OCI-LY7 (cell line): Measurements from ENCODE around the gene VASP.

Experiments
- EZH2phosphoT487 ChIP-seq: fragments of 200-600 bp; sonication (generic); IDR thresholded peaks from 2 replicates; pipeline ENCODE4 v1.6.1; 2018; ENCODE audit warnings: low read depth, borderline replicate concordance, mild to moderate bottlenecking, mixed run types, antibody characterized with exemption, low read length, moderate library complexity, mixed read lengths
- TF ChIP-seq, protein P1 (sequence below): fragments of 200-600 bp; sonication (generic); conservative IDR thresholded peaks from 2 replicates; pipeline ENCODE4 v1.5.1; 2014; ENCODE audit warnings: mild to moderate bottlenecking, antibody characterized with exemption, low read length, moderate library complexity, mixed read lengths

GRCh38 chr19:45574526-45574925, 67.2 kb downstream of the VASP start:
- TF ChIP-seq, protein P1, sequence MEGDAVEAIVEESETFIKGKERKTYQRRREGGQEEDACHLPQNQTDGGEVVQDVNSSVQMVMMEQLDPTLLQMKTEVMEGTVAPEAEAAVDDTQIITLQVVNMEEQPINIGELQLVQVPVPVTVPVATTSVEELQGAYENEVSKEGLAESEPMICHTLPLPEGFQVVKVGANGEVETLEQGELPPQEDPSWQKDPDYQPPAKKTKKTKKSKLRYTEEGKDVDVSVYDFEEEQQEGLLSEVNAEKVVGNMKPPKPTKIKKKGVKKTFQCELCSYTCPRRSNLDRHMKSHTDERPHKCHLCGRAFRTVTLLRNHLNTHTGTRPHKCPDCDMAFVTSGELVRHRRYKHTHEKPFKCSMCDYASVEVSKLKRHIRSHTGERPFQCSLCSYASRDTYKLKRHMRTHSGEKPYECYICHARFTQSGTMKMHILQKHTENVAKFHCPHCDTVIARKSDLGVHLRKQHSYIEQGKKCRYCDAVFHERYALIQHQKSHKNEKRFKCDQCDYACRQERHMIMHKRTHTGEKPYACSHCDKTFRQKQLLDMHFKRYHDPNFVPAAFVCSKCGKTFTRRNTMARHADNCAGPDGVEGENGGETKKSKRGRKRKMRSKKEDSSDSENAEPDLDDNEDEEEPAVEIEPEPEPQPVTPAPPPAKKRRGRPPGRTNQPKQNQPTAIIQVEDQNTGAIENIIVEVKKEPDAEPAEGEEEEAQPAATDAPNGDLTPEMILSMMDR: no peak
- no peak for TF ChIP-seq EZH2phosphoT487
